NCI-H146 treated with DMSO at 0.1 percent for 48 hours (cell line): ENCODE results near the gene DCAF8.

Experiments
- DNase-seq: peaks from one replicate; lab custom pipeline; 2025; ENCODE audit not compliant: unreplicated experiment; lab: John Stamatoyannopoulos, UW

The DCAF8 gene

GRCh38 chr1:160205242-160206035 lies 56.9 kb downstream of the DCAF8 start, which contains the start of gene PEA15:
TSS of gene PEA15 (plus strand) at chr1:160205384. CDS start at chr1:160211545, 6,161 bp downstream.
- no peak for DNase-seq

DNA sequence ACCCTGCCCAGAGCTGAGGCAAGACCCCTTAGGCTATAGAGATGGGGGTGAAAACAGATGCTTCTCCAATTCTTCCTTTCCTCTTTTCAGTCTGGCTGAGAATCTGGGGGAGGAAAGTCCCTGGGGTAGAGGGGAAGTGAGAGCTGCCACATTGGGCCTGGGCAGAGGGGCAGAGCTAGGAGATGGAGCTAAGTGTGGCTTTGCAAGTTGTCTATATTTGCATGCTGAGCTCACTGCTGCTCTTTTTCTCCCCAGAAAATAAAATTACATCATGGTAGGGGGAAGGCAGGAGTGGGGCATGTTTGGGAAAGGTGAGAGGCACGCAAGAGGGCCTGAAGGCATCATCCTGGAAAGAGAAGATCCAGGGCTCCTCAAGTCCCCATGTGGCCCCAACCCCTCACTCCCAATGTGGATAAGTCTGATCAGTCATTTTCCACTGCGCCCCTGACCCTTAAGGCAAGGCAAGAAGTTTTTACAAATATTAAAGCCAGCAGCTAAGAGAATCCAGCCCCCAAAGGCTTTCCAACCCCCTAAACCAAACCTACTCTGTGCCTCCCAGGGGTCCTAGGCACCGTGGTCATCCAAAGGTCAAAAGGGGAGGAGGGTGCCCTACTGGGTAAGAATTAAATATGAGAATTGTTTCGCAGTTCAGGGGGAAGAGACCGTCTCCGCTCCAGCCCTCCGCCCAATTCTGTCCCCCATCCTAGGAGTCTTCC lies 57.7 kb downstream of the DCAF8 start:
- no peak for DNase-seq

DNA sequence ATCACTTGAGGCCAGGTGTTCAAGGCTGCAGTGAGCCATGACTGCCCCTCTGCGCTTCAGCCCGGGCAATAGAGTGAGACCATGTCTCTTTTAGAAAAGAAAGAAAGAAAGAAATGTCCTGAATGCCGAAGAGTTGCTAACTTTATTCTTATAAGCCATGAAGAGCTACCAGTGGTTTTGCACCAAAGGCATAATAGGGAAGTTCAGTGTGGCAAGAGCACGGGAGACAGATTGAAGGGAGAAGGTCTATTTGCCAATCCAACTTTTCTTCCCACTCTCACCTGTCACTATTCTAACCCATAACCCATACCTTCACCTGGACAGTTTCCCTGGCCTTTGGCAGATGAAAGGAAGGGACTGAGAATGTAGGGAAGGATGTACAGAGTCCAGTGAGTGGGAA lies 61.6 kb downstream of the DCAF8 start:
- DNase-seq, result no peak

DNA sequence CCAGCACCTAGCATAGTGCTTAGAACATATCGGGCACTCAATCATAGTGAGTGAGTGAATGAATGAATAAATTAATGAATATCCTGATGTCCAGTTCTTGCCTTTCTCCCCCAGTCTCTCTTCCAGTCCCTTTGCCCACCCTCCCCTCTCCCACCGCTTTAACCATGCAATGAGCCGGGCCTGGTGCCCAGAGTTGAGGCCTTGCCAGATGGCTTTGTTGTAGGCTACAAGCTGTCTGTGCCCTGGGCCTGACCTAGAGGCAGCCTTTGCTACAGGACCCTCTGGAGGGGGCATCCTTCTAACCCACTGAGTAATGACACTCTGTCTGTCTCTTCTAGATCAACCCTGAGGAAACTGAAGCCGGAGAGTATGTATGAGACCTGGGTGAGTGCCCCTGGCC lies 65.1 kb downstream of the DCAF8 start:
- no peak for DNase-seq

- DNase-seq, result no peak
Measured at GRCh38 chr1:160196143-160196542, 66.2 kb downstream of the DCAF8 start.

GRCh38 chr1:160194737-160195059 lies 67.7 kb downstream of the DCAF8 start:
- DNase-seq, result no peak

- DNase-seq, result no peak
Measured at GRCh38 chr1:160193832-160194736, 68.3 kb downstream of the DCAF8 start.

DNA sequence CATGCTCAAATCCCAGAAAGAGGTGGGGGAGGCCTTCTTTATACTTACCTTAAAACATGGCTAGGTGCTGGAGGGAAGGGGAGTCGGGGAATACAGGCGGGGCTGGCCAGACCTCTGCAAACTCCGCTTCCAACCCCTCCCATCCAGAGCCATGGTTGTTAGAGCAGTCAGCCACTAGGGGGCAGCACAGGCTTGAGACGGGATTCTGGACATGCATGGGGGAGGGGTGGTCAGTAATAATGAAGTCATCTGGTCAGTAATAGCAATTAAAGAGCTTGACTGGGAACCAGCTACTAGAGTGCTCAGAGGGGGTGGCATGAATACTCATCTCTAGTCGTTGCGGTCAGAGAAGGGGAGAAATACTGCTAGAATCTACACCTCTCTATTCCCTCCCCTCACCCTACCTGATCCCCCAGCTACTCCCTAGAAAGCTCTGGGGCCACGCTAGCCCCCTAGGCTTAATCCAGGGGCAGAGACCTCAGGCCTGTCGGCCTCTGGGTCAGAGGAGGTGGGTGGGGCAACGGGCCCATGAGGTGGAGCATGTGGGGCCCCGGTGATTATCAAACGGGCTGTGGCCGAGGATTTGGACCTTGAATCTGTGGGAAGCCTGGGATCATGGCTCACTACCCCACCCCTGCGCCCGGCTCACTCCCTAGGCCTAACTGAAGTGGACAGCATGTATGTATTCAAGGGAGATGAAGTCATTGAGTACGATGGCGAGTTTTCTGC lies 69.1 kb downstream of the DCAF8 start:
- peak; percentile 81 for DNase-seq

DNA sequence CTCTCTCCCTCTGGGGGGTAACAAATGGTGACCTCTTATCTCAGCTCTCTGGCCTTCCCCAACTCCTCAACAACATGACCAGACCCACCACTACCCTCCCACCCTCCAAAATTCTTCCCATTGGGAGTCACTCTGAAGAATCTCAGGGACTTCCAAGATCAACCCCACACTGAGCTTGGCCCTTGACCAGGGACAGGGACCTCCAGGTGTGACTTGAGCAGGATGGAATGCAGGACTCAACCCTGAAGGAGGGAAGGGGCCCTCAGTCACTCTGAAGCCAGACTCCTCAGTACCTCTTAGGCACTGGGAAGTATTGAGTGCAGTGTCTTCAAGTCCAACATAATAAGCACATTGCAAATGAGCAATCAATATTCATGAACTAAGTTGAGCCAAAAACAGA lies 70.1 kb downstream of the DCAF8 start:
- no peak for DNase-seq

DNA sequence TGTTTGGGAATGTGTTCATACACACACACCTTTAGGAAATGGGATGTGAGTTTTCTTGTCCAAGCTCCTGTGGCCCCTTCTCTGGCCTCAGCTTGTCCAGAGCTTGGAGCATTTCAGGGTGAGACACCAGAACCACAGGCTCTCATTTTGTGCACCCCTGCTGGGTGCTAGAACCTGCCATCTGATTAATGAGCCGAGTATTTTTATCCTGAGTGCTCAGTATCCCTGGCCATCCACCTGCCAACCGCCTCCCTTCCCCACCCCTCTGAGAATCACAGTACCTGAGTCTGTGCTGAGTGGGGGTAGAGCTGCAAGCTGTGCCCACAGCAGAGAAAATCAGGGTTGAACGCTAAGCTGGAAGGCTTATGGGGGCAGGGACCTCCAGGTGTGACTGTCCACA lies 70.6 kb downstream of the DCAF8 start:
- DNase-seq, result no peak

DNA sequence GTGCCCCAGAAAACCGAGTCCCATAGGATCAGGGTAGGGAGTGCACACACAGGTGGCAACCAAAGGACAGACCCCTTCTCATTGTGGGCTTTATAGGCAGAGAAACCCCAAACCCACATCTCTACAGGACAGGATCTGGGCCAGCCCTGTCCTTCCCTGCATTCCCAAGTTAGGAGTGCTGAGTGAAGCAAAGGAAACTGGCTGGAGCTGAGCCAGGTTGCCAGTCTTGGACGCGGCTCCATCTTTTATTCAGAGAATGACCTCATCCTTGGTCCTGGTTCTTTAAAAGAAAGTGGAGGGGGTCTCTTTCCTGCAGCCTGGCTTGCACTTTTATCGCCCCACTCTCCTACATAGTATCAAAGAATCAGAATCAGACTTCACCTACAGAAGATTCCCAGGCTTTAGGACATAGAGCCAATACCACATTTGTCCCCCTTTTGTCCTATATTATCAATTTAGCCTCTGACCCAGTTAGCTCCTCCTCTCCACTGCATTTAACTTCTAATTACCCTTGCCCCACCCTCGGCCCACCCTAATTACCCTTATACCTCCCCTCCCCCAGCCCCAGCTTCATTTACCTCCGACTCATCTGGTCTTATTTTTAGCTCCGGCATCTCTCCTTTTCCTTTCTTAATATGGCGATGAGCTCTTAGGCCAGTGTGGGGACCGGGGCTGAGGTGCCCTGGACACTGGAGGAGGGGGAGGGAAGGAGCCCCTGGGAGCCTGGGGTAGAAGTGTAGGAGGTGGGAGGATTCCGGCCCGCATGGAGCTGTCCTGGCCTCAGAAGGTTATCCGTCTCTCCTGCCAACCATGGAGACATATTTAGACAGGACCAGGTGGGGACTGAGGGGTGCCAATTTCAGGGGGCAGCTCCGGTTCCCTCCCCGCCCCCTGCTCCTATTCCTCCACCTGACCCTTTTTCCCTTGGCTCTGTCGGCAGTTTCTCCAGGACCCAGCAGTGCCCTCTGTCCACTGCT lies 72.4 kb downstream of the DCAF8 start, which contains the start of gene CASQ1:
TSS of gene CASQ1 (plus strand) at position 927 of the 977 bp plus-strand sequence. CDS start 177 bp downstream, outside the sequence.
- DNase-seq, result no peak

- DNase-seq, result no peak
Measured at GRCh38 chr1:160188341-160188740, 74.0 kb downstream of the DCAF8 start.

DNA sequence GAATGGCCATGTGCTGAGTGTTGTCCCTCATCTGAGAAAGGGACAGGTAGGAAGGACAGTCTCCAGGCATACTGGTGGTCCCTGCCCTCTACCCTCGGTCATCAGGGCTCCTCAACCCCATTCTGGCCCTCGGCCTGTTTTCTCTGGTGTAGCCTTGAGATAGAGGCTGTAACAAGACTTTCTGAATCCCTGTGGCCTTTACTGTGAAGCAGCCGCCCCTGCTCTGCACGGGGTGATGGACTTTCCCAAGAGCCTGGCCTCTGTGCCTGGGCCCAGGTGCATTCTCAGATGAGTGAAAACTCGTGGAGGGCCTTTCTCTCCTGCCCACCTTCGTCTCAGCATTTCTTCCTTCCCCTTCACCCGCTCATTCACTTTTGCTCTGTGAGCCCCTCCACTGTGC lies 74.9 kb downstream of the DCAF8 start:
- no peak for DNase-seq

DNA sequence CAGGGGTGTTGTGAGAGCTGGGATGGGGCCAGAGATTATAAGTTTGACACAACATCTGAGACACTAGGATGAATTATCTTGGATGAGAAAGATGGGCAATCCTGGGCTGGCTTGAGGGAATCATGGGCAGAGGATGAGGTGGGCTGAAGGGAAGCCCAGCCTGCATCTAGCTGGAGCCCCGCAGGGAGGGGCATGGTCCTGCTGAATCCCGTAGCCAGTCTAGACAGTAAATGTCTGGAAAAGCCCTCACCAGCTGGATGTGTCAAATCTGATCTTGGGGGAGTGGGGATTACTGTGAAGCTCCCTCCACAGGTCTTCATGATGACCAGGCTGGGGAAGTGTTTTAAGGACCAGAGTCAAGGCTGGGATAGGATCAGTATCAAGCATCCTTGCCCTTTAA lies 75.6 kb downstream of the DCAF8 start:
- DNase-seq, result no peak

- DNase-seq, result no peak
Measured at GRCh38 chr1:160186246-160186645, 76.1 kb downstream of the DCAF8 start.

GRCh38 chr1:160179336-160179735 lies 83.0 kb downstream of the DCAF8 start:
- DNase-seq, result no peak

DNA sequence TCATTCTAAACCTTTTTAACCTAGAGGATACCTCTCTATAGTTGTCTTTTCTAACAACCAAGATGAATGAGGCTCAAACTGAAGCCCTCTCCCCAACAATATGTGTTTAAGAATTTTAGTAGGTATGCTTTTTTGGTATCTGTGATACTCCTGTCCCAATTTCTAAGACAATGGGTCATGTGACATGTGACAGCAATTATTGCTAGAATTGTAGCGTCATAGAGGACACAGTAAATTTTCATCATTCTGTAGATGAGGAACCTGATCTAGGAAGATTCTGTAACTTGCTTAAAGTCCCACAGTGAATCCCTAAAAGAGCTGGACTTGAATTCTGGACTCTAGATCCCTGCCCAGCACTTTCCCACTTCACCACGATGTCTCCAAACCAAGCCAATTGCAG lies 83.6 kb downstream of the DCAF8 start:
- no peak for DNase-seq

GRCh38 chr1:160177667-160178066 lies 84.7 kb downstream of the DCAF8 start:
- no peak for DNase-seq

GRCh38 chr1:160177231-160177630 lies 85.1 kb downstream of the DCAF8 start:
- no peak for DNase-seq

DNA sequence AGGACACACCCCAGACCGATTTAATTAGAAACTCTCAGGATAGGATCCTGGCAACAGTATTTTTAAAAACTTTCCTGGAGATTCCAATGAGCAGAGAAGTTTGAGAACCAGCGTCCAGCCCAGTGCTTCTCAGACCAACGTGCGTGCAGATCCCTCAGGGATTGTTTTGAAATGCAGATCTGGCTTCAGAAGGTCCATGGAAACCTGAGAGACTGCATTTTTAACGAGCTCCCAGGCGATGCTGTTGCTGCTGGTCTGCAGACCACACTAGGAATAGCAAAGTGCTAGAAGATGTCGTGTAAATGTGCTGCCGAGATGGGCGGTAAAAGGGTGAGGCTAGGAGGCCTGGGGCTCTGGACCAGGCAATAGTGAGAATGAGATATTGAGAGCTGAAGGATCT lies 90.4 kb downstream of the DCAF8 start:
- no peak for DNase-seq
